ENCODE data around the gene PUS1.

The PUS1 gene

DNA sequence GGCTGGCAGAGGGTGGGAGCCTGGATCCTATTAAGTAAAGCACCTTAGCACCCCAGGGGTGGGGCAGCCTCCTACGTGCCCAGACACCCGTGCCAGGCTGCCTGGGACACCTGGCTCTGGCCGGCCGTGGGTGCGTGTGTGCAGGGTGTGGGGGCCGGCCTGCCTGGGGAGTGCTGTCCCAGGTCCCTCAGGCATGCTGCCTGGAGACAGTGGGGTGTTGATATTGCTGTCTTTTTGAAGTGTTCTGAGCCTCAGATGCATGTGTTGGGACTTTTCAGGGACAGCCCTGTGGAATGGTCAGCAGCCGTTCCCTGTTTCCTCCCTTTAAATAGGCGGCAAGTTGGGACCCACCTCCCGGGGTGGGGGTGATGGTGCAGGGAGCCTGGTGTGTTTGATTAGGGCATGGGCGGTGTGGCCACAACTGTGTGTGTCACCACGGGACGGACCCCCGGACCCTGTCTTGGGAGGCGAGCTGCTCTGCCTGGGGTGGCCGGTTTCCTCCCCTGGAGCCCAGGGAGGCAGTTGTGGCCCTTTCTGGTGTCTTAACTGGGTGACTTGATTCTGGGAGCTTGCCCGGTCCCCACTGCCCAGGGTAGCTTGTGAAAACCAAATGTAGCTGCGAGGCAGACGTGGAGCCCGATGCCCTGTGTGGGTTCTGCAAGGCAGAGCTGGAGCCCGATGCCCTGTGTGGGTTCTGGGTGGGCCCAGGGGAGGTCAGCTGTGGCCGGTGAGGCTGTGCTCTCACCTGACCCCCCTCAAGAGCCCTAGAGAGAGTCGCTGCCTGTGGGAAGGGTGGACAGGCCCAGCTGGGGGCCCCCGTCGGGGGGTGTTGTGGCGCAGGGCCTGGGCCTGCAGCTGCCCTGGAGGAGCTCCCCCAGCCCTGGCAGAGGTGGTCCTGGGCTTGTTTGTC, 26.5 kb upstream of the PUS1 start:
- DNase-seq (ENCODE audit: low spot score): no peak

DNA sequence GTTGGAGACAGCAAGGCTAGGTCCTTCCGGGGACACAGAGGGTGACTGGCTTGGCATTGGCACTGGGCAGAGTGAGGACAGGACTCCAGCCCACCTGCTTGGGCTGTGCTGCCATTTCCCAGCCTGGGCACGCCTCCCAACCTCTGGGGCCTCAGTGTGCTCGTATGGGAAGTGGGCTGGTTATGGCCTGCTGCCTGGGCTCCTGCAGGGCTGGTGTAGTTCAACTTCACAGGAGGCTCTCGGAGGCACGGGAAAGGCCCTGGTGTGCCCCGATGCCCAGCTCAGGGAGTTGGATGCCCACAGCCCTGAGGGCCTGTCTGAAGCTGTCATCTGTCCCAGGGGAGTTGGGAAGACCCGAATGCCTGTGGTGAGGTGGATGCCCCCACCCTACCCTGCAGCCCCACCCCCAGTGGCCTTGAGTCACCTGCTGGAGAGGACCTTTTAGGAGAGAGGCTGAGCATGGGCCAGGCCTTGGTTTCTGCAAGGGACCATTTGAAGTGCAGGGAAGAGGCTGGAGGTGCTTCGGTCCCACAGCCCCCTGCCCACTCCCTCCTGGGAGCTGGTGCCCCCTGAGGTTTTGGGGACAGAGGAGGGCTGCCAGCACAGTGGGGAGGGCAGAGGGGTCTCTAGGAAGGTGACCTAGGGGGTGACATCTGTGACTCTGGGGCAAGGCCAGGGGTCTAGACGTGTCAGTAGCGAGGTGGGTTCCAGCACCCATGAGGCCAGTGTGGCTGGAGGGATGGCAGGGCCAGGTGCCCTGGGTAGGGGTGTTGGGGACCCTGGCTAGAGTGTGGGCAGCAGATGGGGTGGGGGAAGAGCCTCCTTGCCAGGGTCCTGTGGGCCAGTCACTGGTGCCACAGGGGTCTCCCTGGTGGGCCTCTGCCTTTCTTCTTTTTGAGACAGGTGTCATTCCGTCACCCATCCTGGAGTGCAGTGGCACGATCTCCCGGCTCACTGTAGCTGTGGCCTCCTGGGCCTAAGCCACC, 25.5 kb upstream of the PUS1 start:
- DNase-seq (ENCODE audit: low spot score): no peak

DNA sequence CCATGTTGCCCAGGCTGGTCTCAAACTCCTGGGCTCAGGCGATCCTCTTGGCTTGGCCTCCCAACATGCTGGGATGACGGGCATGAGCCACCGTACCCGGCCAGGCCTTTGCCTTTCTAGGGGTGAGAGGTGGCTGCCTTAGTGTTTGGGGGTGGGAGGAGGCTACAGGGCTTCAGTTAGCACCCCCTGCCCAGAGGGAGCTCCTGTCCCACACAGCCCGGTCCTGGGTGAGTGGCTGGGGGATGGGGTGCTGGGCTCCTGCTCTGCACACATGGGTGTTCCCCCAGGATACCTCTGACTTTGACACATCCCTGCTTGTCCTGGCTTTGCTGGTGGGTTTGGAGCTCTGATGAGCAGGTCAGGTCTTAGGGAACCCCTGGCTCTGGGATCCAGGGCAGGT, 24.7 kb upstream of the PUS1 start:
- DNase-seq (ENCODE audit: low spot score): no peak

DNA sequence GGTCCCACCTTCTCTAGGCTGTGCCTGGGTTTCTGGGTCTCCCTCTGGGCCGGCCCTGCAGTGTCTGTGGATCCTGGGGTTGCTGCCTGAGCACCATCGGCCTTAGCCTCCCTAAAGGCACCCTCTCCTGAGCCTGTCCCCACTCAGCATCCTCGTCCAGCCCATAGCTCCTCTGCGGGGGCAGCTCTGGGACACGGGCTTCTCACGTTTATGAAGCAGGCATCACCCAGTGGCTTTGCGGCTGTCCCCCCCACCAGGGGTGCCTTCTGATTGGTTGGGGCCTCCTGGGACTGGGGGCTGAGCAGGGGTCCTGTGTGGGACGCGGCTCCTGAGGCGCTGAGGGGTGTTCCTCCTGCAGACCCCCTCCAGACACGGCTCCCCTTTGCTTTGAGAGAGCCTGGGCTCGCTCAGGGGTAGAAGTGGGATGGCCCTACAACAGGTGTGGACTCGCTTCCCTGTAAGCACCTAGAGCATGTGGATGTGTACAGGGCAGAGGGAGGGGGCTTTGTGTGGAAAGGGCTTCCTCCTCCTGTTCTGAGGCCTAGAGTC, 23.9 kb upstream of the PUS1 start:
- DNase-seq (ENCODE audit: low spot score): no peak

DNA sequence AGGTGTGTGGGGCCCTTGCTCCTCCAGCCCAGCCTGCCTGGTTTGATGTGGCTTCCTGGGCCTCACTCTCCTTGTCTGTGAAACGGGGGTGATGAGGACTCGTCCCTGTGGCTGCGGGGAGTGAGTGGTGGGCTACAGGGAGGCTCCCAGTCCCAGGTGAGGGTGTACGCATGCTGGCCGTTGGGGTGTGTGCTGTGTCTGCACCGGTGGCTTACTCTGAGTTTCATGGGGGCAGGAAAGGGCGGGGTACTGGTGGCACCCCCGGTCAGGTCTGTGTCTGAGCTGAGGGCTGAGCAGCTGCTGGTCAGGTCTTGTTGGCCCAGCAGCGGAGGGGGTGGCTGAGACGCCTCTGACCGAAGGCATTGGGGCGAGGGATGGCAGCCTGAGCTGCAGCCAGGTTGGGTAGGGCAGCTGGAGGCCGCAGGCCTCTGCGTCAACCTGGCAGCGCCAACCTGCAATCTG, 23.4 kb upstream of the PUS1 start:
- DNase-seq (ENCODE audit: low spot score): no peak

DNA sequence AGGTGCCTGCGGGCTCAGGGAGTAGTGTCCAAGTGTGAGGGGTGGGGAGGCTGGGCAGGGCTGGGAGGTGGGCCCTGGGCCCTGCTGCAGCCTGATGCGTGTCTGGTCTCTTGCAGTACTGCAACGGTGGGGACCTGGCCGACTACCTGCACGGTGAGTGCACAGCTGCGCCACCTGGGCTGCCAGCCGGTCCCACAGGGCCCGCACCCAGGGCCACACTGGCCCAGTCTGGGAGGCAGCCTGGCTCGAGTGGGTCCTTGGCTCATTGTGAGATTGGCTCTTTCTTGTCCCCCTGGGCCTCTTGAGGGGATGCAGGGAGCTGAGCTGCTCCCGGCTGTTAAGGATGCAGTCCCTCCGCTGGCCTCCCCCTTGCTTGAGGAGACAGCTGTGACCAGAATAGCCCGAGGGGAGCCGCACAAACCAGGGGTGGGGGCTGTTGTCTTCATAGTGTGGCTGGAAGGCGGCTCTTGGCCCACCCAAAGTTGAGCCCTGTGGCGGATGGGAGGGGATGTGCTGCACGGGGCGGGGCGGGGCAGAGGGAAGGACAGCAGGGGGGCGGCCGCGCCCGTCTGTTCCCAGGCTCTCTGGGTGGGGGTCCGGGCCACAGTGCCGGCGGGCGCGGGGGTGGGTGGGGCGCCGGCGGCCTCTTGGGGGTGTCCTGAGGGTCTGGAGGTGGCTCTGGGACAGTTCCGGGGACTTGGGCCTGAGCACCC, 21.5 kb upstream of the PUS1 start:
- no peak for DNase-seq (ENCODE audit: low spot score)

DNA sequence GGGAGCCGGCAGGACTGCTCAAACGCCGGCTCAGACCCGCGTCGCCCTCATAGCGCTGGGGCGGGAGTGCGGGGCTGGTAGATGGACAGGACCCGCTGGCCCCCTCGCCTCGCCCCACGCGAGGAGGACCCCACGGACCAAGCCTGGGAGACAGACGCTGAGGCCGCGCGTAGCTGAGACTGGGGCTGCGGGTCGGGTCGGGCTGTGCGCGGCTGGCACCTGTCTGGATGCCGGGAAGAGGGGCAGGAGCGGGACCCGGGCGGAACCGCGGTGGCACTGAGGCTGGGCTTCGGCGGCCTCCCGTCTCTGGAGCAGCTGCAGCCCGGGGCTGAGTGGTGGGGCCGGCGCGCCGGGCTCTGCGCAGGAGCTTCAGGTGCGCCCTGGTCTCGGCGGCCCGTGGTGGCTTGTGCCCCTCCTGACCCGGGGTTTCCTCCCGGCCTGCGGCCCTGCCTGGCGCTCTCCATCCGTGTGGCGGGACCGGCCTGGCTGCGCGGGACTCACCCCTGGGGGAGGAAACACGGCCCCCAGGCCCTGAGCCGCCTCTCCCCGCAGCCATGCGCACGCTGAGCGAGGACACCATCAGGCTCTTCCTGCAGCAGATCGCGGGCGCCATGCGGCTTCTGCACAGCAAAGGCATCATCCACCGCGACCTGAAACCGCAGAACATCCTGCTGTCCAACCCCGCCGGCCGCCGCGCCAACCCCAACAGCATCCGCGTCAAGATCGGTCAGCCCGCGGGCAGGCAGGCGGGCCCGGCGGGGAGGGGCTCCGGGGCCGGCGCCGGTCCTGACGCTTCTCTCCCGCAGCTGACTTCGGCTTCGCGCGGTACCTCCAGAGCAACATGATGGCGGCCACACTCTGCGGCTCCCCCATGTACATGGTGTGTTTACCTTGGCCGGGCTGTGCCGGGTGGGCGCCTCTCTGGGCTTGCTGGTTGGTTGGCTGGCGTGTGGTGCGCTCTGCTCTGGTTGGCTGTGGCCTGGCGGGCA, 20.7 kb upstream of the PUS1 start:
- no peak for DNase-seq (ENCODE audit: low spot score)

DNA sequence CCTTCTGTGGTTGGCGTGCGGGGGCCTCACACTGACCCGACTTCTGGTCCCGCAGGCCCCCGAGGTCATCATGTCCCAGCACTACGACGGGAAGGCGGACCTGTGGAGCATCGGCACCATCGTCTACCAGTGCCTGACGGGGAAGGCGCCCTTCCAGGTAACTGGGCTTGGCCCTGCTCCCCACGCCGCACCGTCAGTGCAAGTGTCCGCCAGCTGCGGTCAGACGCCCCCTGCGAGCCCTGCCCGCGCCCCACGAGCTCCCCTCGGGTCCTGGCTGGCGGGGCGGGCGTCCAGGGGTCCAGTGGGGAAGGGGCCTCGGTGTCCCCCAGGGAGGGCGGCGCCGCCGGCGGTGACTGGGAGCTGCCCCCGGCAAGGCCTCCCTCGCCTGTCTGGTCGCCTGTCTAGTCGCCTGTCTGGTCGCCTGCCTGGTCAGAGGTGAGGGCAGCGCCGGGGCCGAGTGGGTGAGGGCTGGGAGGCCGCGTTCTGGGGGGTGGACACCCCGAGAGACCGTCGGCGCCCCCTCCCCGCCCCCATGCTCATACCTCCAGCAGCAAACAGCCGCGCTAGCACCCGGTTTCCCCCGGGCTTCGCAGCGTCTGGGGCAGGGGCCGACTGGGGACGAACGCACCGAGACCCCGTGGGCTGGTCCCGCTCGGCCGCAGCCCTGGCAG, 19.9 kb upstream of the PUS1 start:
- DNase-seq (ENCODE audit: low spot score): no peak

DNA sequence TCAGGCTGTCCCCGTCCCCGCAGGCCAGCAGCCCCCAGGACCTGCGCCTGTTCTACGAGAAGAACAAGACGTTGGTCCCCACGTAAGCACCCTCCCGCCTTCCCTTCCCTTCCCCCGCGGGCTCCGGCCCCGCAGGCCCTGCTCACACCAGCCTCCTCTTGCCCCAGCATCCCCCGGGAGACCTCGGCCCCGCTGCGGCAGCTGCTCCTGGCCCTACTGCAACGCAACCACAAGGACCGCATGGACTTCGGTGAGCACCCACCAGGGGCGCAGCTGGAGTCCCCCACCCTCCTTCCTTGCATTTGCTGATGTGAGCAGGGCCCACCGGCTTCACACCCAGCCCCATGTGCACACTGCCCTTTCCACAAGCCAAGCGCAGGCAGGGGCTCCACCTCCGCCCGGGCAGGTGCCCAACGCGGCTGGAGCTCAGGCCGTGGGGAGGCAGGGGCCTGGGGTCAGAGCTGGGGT, 19.3 kb upstream of the PUS1 start:
- DNase-seq (ENCODE audit: low spot score): no peak

DNA sequence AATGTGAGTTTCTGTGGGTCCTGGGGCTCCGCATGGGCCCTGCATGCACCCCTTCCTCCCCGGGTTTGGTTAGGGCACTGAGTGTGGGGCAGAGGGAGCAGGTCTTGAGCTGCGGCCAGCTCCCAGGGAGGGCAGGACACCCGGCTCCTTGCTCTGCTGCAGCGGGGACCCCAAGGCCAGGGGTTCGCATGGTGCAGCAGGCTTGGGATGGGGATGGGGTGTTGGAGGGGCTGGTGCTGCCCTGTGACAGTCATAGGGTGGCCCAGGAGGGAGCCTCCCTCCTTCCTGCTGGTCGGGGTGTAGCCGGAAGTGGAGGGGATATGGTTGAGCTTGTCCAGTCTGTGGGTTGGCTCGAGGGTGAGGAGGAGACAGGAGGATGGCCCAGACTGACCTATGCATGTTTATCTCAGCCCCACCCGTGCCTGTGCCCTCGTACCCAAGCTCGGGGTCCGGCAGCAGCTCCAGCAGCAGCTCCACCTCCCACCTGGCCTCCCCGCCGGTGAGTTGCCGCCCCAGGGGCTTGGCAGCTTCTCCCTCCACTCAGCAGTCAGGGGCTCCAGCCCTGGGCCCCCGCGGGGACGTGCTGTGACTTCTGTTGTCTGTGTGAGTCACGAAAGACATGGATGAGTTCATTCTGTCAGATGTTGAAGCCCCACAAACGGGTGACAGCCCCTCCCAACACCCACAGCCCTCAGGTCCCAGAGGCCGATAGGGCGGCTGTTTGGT, 18.6 kb upstream of the PUS1 start:
- no peak for DNase-seq (ENCODE audit: low spot score)

DNA sequence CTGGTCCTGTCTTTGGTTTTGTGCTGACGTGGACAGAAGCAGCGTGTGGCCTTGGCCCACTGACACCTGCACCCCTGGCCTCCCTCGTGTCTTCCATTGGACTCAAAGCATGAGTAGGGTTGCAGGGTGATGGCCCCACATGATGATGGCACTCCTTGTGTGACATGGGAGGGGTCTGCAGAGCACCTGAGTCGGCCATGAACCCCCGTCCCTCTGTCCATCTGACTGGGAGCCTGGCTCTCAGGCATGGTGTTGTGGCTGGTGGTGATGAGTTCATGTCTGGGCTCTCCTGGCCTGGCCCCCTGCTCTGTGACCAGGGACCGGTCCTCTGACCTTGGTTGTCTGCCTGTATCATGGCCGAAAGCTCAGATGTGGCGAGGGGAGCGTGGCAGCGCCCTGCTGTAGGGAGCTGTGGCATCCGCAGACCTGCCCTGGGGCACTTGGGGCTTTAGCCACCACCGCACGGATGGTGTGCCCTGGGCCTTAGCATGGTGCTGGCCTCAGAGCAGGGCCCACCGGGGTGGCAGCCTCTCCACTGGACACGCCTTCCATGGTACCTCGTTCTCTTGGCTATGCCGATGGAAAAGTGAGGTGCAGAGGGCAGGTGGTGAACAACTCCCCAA, 17.9 kb upstream of the PUS1 start:
- DNase-seq (ENCODE audit: low spot score): no peak

DNA sequence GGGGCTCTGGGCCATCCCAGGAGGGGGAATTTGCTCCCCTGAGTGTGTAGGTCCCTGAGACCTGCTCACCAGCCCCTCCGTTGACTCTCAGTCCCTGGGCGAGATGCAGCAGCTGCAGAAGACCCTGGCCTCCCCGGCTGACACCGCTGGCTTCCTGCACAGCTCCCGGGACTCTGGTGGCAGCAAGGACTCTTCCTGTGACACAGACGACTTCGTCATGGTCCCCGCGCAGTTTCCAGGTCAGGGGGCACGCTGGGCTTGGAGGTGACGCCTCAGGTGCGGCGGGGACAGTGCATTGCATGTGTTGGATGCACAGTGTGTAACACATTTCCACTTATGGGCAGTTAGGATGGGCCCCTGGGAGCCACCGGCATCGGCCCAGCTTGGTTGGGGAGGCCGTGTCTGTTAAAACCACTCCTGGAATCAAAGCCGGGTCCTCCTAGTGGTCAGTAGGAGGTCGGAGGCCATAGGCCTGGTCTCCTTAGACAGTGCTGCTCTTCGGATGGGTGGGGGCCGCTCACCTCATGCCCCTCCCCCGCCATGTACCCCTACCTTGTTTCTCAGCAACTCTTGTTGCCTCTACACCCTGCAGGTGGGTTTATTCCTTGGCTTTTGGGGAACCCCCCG, 17.1 kb upstream of the PUS1 start:
- no peak for DNase-seq (ENCODE audit: low spot score)

DNA sequence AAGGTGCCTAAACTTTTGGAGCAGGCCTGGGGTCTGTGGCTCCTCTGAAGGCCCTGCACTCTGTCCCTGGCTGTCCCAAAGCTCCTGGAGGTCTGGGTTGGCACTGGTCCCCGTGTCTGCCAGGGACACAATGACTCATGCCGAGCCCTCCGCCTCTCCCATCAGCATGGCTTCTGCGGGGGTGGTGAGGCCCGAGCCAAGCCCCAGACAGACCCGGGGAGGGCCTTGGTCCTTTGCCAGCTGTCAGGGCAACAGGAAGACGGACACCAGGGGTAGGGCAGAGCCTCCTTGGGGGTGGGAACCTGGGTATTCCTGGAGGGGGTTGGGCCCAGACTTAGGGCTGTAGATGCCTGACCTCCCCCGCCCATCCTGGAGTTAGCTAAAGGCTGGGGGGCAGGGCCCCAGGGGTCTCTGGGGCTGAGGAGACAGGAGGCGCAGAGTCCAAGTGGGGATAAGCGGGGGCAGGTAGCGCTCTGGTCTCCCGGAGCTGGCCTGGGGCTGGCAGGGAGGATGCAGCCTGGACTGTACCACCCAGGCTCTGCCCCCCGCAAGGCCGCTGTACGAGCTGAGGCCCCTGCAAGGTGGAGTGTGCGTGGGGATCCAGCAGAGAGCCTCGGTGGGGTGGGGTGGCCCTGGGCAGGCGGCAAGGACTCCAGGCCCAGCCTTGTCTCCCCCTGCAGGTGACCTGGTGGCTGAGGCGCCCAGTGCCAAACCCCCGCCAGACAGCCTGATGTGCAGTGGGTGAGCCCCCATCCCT, 16.4 kb upstream of the PUS1 start:
- DNase-seq (ENCODE audit: low spot score): no peak

DNA sequence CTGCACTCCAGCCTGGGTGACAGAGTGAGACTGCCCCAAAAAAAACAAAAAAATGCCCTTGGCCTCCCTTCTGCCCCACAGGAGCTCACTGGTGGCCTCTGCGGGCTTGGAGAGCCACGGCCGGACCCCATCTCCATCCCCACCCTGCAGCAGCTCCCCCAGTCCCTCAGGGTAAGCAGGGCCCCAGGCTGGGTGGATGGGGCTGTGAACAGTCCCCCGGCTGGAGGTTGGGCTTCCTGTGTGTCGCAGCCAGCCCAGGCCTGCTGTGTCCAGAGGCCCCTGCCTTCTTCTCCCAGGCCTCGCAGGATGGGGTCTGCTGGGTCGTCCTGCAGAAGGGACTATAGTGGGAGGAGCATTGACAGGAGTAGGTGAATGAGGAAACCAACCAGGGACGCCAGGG, 15.4 kb upstream of the PUS1 start:
- DNase-seq (ENCODE audit: low spot score): no peak

DNA sequence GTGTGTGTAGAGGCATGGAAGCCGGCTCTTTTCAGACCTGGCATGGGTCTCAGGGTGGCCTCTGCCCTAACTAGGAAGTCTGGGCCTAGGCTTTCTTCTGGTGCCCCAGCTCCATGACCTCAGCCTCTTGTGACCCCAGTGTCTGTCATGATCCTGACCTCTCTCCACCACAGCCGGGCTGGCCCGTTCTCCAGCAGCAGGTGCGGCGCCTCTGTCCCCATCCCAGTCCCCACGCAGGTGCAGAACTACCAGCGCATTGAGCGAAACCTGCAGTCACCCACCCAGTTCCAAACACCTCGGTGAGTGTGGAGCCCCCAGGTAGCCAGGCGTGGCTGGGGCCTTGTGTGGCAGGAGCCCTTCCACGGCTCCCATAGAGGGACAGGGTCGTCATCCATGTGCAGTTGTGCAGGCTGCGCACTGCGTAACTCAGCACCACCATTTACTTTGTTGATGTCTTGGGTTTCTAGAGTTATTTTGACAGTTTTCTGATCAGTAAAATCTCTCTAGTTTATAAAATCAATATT, 14.8 kb upstream of the PUS1 start:
- DNase-seq (ENCODE audit: low spot score): no peak

DNA sequence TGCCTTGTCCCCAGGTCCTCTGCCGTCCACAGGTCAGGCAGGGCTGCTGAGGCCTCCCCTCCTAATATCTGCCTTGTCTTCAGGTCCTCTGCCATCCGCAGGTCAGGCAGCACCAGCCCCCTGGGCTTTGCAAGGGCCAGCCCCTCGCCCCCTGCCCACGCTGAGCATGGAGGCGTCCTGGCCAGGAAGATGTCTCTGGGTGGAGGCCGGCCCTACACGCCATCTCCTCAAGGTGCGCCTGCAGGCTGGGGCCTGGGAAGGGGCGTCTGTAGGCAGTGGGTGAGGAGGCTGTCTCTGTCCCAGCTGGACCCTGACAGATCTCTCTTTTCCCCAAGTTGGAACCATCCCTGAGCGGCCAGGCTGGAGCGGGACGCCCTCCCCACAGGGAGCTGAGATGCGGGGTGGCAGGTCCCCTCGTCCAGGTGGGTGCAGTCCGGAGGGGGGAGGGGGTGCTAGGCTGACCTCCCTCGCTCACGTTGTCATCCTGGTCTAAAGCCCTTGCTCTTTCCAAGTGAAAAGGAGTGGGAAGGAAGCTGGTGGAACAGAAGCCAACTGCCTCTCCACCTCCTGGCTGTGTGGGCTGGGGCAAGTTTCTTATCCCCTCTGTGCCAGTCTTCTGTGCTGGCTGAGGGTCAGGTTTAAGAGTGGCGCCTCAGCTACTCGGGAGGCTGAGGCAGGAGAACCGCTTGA, 13.9 kb upstream of the PUS1 start:
- no peak for DNase-seq (ENCODE audit: low spot score)

DNA sequence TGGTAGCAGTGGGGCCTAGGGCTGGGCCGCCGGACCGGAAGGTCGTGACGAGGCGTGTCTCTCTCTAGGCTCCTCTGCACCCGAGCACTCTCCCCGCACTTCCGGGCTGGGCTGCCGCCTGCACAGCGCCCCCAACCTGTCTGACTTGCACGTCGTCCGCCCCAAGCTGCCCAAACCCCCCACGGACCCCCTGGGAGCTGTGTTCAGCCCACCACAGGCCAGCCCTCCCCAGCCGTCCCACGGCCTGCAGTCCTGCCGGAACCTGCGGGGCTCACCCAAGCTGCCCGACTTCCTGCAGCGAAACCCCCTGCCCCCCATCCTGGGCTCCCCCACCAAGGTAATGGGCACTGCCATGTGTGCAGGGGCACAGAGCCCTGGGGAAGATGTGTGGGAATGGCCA, 13.3 kb upstream of the PUS1 start:
- DNase-seq (ENCODE audit: low spot score): no peak
